Activated T-cell treated with anti-CD3 and anti-CD28 coated beads, Interleukin-2, amount 50 U/mL, for 1 hour (primary cell): ENCODE results near the gene ACP7.
"Not testable (repeated sequence)": the region's sequence is repeated elsewhere in the genome, so short reads cannot be mapped to it uniquely, and the experiment has no call there.

Experiments used
- DNase-seq: peaks from one replicate; pipeline ENCODE4 v3.0.0-alpha.2; 2020

The ACP7 gene

DNA sequence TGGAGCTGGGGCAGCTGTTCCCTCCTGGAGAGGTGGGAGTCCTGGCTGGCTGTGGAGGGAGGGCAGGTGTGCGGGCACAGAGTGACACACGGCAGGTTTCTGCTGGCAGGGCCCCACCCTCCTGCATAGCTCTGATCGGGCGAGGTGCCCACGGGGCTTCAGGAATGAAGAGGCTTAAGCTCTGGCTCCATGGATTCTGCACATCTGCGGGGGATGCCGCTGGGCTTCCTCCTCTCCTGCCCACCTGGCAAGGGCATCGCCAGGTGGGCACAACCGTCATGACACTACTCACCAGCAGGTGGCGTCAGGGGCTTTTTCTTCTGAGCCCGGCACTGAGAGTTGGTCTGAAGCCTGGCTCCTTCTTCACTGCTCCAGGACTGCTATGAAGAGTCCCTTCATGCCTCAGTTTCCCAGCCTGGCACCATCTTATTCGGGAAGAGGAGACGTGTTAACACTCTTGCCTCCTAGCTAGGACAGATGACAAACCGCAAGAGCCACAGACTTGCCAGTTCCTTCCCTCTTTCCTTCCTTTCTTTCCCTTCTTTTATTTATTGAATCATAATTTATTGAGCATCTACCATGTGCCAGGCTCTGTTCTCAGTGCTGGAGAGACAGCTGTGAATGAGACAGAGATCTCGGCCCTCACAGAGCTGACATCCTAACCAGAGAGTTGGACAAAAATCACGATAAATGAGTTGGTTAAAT lies 26.2 kb downstream of the ACP7 start:
- DNase-seq, result peak; percentile 75

DNA sequence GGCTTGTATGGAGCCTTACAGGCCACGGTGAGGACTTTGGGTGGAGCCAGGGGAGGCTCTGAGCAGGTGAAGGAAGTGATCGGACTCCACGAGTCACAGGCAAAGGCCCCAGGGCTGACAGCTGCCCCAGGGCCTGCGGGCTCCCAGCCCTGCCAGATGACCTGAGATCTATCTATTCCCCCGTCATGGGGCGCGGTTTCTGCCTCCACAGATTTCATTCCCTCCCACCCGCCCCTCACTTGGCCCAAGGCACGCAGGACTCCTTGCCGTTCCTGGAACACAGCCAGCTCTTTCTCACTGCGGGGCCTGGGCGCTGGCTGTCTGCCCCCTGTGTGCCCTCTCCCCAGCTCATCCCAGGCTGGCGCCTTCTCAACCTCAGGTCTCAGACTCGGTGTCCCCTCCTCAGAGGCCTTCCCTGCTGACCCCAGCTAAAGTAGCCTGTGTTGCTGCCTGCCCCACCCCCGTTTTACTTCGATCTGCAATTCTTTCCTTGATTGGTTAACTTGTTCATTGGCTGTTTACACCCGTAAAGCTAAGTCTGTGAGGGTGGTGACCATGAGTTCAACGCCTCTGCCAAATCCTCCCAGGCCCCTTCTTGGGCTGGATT lies 27.5 kb downstream of the ACP7 start:
- no peak for DNase-seq

DNA sequence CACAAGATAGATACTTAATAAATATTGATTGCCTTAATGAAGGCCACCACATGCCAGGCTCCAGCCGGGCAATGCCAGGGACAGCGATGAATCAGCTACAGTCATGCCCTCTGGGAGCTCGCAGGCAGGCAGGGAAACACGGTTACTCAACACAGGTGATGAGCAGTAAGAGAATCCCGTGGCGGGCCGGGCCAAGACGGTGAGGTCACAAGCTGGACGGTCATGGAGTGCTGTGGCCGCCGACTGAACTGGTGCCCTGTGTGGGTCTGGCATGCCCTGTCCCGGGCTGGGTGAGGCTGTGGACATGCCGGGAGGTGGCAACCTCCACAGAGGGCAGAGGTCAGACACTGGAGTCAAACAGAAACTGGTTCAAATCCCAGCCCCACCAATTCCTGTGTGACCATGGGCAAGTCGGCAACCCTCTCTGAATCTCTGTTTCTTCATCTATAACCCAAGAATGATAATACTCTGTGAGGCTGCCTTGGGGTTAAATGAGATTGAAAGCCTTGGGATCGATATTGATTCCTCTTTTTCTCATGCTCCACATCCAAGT lies 28.2 kb downstream of the ACP7 start:
- no peak for DNase-seq

DNA sequence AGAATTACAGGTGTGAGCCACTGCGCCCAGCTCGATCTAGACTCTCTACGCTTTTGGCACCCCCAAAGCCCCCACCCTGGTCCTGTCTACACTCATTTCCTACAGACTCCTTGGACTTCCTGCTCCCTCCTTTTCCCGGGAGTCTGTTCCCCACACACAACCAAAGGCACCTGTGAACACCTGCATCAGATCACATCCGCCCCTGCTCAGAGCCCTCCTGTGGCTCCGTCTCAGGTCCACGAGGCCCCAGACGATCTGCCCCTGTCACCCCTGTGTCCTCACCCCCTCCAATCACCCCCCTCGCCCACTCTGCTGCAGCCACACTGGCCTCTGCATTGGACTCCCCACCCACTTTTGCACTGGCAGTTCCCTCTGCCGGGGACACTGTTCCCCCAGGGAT lies 29.0 kb downstream of the ACP7 start:
- DNase-seq, result no peak

GRCh38 chr19:39115105-39115847 lies 31.1 kb downstream of the ACP7 start:
- DNase-seq, result no peak

DNA sequence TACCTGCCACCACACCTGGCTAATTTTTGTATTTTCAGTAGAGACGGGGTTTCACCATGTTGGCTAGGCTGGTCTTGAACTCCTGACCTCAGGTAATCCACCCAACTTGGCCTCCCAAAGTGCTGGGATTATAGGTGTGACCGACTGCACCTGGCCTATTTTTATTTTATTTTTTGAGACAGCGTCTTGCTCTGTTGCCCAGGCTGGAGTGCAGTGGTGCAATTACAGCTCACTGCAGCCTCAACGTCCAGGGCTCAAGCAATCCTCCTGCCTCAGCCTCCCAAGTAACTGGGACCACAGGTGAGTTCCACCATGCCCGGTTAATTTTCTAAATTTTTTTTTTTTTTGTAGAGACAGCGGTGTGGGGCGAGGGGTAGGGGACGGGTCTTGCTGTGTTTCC lies 32.9 kb downstream of the ACP7 start:
- not testable (repeated sequence) for DNase-seq

GRCh38 chr19:39119830-39120229 lies 35.7 kb downstream of the ACP7 start:
- DNase-seq, result no peak

- DNase-seq, result no peak
Measured at GRCh38 chr19:39122934-39123731, 39.0 kb downstream of the ACP7 start.

DNA sequence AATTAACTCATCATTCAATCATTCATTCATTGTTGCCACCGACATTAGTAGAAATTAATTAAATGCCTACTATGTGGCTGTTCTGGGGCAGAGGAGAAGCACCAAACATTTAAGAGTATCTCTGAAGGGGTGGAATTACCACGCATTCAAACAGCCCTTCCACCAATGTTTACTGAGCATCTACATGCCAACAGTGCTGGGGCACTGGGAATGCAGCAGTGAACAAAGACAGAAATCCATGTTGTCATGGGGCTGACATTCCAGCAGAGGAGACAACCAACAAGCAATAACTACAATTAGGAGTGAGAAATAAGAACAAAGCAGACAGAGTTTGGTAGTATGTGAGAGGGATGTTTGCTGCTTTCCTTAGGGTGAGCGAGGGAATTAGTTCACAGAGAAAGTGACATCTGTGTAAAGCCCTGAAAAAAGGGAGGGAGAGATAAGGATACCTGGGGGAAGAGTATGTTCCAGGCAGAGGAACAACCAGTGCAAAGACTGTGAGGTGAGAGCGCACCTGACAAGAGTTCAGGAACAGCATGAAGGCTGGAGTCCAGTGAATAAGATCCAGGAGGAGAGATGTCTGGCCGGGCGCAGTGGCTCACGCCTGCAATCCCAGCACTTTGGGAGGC lies 40.1 kb downstream of the ACP7 start:
- no peak for DNase-seq

GRCh38 chr19:39125199-39125553 lies 41.0 kb downstream of the ACP7 start:
- DNase-seq, result no peak

- DNase-seq, result peak; percentile 96
Measured at GRCh38 chr19:39125554-39126311, 41.6 kb downstream of the ACP7 start, which contains the start of gene PAK4. TSS of gene PAK4 (plus strand) at chr19:39125786. CDS start at chr19:39169554, 43,768 bp downstream.

DNA sequence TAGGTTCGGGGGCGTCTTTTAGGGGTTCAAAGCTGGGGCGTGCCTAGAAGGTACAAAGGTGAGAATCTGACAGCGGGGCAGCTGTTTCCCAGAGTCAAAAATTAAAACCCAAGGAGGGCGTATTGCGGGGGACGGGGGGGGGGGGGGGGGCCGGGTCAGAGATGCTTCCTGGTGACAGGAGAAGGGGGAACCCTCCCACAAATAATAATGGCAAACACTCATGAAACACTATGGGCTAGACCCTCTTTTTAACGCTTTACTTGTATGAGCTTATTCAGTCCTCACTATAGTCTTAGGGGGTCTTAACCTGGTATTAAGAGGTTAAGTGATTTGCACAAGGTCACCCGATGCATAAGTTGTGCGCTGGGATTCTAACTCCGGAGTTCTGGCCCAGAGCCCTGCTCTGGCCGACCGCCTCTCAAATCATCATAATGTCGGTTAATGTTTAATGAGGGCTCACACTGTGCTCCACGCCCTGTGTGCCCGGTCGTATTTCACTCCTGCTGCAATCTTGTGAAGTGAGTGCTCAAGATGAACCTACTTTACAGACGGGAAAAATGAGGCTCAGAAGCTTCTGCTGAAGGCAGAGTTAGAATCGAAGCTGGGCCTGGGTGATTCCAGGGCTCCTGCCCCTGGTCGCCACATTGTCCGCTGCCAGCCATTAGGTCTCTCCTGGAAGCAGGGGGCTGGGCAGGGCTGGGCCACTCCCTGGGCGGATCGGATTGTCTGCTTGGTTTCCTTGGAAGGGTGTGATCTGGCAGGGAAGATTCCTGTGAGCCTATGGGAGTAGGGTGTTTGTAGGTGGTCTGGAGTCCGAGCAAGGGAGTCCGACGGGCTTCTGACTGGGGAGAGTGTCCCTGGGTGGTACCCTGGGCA lies 42.4 kb downstream of the ACP7 start:
- no peak for DNase-seq

- no peak for DNase-seq
Measured at GRCh38 chr19:39127812-39128515, 43.8 kb downstream of the ACP7 start.

DNA sequence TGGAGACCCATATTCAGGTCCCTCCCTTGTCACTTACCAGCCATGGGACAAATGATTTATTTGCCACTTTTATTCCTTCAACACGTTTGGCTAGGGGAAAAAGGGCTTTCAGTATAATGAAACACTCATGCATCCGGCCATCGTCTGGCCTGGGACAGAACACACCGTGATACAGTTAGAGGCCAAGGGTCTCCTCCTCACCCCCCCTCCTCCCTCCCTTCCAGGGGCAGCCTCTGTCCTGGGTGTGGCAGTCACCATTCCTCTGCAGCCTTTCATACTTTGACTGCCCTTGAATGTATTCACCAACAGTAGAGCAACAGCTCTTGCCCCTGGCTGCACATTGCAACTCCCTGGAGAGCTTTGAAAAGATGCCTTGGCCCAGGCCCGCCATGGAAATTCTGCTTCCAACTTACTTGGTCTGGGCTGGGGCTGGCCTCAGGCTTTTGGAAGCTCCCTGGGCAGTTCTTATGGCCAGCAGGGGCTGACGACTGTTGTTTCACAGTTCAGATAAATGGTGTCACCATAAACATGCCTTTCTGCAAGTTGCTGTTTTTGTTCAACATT lies 44.4 kb downstream of the ACP7 start:
- DNase-seq, result no peak

DNA sequence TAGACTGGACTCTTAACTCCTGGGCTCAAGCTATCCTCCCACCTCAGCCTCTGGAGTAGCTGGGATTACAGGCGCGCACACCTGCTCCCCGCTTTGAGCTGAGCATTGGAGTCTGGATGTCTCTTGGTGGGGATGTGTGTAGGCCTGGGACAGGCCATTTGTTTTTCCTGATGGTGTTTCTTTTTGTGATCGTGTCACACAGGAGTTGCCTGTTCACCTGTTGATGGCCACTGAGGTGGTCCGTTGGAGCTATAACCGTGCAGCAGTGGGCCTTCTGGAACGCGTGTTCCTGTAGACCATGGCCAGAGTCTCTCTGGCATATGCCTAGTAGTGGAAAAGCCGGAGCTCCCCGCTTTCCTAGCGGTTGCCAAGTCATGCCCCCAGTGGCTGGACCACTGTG lies 44.9 kb downstream of the ACP7 start:
- DNase-seq, result no peak

GRCh38 chr19:39130337-39131254 lies 46.4 kb downstream of the ACP7 start:
- no peak for DNase-seq

GRCh38 chr19:39131255-39131755 lies 47.1 kb downstream of the ACP7 start:
- no peak for DNase-seq

DNA sequence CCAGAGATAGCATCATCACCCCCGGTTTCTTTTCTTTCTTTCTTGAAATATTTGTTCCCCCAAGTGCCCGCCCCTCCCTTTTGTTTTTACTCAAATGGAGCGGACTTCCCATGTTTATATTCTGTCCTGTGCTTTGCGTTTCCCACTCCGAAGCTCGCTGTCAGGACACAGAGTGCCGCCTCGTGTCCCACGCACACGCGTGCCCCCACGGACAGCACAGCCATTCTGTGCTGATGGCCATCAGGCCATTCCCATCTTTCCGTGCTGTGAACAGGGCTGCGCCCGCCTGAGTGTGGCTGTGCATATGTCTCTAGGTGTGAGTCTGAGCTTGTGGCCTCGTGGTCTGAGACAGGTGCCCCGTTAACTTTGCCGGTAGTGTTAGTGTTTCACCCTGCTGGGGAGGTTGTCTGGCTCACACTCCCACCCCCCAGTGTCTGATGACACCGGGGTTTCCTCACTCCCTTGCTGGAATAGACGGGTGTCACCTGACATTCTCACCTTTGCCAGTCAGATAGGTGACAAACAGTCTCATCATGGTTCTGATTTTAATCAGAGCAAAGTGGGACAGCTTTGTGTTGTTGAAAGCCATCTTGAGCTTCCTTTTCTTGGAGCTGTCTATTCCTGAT lies 48.3 kb downstream of the ACP7 start:
- DNase-seq, result no peak
